Uterus (tissue), 2 donors: Measurements from ENCODE around the gene PALB2.

Experiments used
- POLR2A ChIP-seq, 2 donors: fragments of 450-650 bp; IDR thresholded peaks; one replicate each; pipeline ENCODE4 v1.6.1; 2016; ENCODE audit warnings: antibody characterized with exemption in 2 of 2, mild to moderate bottlenecking in 1 of 2, moderate library complexity in 1 of 2
- TF ChIP-seq, protein P1 (sequence below), 4 experiments: fragments of 200-600 bp in 2 of 4; fragments of 450-650 bp in 2 of 4; sonication (generic) in 2 of 4; IDR thresholded peaks; one replicate each; pipeline ENCODE4 v1.5.1; 2016 to 2019; ENCODE audit warnings: antibody characterized with exemption in 4 of 4, mild to moderate bottlenecking in 2 of 4, moderate library complexity in 1 of 4

DNA sequence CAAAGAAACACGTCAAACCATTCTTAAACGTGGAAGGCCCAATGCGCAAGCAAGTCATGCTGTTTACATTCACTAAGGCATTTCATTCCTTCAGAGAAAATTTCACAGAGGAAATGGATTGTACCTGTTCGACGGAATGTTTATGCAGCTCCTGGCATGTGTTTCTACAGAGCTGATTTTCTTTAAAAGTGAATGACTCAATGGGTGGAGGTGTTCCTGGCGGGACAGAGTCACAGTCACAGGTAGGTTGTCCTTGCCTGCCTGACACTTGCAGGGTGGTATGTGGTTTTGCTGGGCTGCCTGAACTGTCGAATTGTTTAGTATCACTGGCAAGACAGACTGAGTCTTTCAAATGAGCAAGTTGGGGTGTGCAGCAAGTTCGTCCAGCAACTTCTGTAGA lies 11.6 kb downstream of the PALB2 start:
- TF ChIP-seq, protein P1, sequence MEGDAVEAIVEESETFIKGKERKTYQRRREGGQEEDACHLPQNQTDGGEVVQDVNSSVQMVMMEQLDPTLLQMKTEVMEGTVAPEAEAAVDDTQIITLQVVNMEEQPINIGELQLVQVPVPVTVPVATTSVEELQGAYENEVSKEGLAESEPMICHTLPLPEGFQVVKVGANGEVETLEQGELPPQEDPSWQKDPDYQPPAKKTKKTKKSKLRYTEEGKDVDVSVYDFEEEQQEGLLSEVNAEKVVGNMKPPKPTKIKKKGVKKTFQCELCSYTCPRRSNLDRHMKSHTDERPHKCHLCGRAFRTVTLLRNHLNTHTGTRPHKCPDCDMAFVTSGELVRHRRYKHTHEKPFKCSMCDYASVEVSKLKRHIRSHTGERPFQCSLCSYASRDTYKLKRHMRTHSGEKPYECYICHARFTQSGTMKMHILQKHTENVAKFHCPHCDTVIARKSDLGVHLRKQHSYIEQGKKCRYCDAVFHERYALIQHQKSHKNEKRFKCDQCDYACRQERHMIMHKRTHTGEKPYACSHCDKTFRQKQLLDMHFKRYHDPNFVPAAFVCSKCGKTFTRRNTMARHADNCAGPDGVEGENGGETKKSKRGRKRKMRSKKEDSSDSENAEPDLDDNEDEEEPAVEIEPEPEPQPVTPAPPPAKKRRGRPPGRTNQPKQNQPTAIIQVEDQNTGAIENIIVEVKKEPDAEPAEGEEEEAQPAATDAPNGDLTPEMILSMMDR (IDR thresholded peaks at IDR 0.05), result no peak
- no peak for TF ChIP-seq POLR2A (IDR thresholded peaks at IDR 0.05)
